Cardiac fibroblast (primary cell): Measurements from ENCODE around the gene SPOCK3.
"Not testable (repeated sequence)": the region's sequence is repeated elsewhere in the genome, so short reads cannot be mapped to it uniquely, and the experiment has no call there.

Experiments
- DNase-seq, 2 donors: peaks; one replicate each; pipeline versions ENCODE4 v3.0.0 to v3.0.0-alpha.2; 2010; ENCODE audit warnings: low read depth in 2 of 2
- H3K4me3 ChIP-seq, 2 donors: replicated peaks in 1 of 2; 1 replicate in 1 of 2; 2 replicates in 1 of 2; pipeline ENCODE4 v1.5.1; 2011; ENCODE audit warnings: low read depth in 2 of 2, low read length in 2 of 2, mild to moderate bottlenecking in 2 of 2, moderate library complexity in 1 of 2
- TF ChIP-seq, protein P1 (sequence below): IDR thresholded peaks from one replicate; pipeline ENCODE4 v1.5.1; 2011; ENCODE audit warnings: low read depth, mild to moderate bottlenecking, low read length, inconsistent platforms

Gene SPOCK3

DNA sequence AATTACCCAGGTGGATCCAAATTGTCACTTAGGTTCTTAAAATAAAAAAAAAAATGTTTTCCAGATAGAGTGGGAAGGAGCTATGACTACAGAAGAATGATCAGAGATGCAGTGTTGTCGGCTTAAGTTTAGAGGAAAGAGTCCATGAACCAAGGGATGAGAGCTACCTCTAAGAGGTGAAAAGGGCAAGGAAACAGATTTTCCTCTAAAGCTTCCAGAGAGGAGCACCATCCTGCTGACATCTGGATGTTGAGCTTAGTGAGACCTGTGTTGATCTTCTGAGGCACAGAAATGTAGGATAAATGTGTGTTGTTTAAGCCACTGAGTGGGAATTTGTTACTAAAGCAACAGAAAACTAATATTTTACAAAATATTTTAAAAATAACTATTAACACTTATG is 498.7 kb downstream of the SPOCK3 start:
- no peak overlapping the region for H3K4me3 ChIP-seq
- TF ChIP-seq, protein P1, sequence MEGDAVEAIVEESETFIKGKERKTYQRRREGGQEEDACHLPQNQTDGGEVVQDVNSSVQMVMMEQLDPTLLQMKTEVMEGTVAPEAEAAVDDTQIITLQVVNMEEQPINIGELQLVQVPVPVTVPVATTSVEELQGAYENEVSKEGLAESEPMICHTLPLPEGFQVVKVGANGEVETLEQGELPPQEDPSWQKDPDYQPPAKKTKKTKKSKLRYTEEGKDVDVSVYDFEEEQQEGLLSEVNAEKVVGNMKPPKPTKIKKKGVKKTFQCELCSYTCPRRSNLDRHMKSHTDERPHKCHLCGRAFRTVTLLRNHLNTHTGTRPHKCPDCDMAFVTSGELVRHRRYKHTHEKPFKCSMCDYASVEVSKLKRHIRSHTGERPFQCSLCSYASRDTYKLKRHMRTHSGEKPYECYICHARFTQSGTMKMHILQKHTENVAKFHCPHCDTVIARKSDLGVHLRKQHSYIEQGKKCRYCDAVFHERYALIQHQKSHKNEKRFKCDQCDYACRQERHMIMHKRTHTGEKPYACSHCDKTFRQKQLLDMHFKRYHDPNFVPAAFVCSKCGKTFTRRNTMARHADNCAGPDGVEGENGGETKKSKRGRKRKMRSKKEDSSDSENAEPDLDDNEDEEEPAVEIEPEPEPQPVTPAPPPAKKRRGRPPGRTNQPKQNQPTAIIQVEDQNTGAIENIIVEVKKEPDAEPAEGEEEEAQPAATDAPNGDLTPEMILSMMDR: no peak
- no peak for DNase-seq

DNA sequence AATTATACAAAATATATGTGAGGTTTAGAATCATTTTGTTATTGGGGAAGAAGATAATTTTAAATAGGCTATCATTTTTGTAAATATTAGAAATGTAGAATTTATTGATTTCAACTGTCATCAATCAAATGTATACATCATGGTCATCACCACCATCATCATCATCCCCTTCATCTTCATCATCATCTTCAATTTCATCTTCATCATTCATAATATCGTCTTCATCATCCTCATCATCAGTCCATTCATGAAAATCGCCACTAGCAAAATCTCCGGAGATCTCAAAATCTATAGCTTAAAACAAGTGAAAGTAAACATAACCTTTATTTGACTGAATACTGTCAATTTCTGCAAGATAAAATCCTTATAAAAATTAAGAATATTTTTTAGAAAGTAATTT is 499.5 kb downstream of the SPOCK3 start:
- no peak overlapping the region for H3K4me3 ChIP-seq
- TF ChIP-seq, protein P1: no peak
- DNase-seq: no peak

DNA sequence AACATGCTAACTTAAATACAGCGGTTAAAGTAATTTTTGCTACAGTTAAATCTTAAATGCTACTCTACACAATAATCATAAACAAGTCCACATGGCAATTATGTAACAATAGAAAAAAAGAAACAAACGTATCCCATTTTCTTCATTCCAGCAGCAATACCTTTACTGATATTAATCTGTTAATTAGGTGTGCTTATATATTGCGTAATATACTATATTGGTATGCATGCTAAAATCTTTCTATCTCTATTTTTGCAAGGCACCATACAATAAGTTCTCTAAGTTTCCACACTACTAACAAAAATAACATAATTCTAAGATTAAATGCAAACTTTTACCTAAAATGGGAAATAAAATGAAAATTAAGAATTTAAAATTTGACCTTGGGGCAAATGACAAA is 500.6 kb downstream of the SPOCK3 start:
- no peak for DNase-seq

DNA sequence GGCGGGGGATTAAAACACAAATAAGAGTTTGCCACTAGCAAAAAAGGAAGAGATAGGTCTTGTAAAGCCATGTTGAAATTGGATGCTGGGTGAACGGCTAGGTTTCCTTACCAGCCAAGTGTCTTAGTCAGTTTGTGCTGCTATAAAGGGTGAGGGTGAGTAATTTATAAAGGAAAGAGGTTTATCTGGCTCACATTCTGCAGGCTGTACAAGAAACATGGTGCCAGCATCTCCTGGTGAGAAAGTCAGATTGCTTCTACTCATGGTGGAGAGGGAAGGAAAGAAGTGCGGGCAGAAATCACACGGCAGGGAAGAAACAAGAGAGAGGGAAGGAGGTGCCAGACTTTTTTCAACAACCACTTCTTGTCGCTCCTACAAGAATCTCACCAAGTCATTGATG is 507.5 kb downstream of the SPOCK3 start:
- TF ChIP-seq, protein P1: no peak
- H3K4me3 ChIP-seq: no peak overlapping the region
- DNase-seq: no peak

More for the DNA sequence above, 500.6 kb downstream of the SPOCK3 start:
- H3K4me3 ChIP-seq: no peak overlapping the region
- TF ChIP-seq, protein P1: no peak

DNA sequence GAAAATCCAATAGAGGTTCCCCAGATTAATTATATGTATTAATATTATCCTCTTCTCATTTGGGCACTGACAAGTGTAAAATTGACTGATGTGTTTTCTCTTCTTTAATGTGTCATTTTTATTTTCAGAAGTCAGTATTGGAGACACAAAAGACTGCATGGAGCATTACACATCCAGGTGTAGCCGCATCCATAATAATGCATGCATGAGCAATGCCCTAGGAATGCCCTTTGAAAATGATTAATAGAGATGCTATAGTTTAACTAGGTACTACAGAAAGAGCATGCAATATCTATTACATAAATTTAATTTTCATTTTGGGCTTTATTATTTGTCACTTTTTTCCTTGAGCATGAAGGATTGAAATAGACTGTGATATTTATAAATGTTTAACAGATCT is 509.9 kb downstream of the SPOCK3 start:
- TF ChIP-seq, protein P1: no peak
- no peak for DNase-seq
- H3K4me3 ChIP-seq: no peak overlapping the region

DNA sequence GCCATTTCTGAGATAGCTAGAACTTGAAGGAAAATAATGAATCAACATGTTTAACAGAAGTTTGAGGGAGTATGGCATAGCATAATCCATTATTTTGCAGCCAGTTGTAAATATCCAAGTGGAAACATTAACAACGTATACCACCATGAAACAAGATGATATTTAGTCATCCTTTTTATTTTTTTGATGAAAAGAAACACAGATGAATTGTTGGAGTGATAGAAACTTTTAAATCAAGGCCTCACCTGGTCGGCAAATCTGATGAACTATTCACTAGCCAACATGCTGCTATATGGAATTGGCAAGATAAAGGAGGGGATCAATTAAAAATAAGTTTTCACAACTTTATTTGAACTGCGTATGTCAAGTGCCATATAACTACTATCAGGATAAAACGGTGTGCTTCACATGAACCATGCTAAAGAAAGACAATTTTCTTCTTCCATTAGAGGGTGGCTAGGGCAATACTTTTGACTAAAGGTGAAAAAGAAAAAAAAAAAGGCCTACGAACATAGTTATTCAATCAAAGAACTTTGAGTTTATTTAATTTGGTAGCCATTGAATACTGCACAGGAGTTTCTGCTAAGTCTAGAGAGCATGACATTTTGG is 510.7 kb downstream of the SPOCK3 start:
- H3K4me3 ChIP-seq: no peak overlapping the region
- DNase-seq: no peak
- TF ChIP-seq, protein P1: no peak

DNA sequence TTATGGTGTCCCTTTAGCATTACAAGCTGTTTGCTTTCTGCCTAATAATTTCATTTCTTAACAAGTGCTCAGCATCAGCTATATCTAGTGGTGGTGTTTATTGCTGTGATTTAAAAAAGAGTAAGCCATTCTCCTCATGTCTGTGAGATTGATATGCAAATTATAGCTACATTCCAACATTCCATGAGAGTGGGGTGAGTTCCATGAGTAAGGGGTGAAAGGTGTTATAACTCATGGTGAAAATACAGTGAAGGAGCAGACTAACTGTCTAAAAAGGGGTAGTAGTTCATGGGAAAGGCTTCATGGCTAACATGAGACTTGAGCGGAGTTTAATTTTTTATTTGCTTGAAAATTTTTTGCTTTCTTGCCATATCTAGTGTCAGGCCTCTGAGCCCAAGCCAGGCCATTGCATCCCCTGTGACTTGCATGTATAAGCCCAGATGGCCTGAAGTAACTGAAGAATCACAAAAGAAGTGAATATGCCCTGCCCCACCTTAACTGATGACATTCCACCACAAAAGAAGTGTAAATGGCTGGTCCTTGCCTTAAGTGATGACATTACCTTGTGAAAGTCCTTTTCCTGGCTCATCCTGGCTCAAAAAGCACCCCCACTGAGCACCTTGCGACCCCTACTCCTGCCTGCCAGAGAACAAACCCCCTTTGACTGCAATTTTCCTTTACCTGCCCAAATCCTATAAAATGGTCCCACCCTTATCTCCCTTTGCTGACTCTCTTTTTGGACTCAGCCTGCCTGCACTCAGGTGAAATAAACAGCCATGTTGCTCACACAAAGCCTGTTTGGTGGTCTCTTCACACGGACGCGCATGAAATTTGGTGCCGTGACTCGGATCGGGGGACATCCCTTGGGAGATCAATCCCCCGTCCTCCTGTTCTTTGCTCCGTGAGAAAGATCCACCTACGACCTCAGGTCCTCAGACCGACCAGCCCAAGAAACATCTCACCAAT is 518.3 kb downstream of the SPOCK3 start:
- H3K4me3 ChIP-seq, DNase-seq: not testable (repeated sequence)
